ENCODE results near the gene CNTD1.

CNTD1 gene

GRCh38 chr17:42779936-42780850 is 18.5 kb upstream of the CNTD1 start, which contains the start of gene WNK4:
WNK4 (plus strand) TSS chr17:42780610; CDS start chr17:42780699, 89 bp downstream.
- no peak for DNase-seq

- DNase-seq = no peak
Observed at GRCh38 chr17:42780851-42781638, 17.6 kb upstream of the CNTD1 start.

DNA sequence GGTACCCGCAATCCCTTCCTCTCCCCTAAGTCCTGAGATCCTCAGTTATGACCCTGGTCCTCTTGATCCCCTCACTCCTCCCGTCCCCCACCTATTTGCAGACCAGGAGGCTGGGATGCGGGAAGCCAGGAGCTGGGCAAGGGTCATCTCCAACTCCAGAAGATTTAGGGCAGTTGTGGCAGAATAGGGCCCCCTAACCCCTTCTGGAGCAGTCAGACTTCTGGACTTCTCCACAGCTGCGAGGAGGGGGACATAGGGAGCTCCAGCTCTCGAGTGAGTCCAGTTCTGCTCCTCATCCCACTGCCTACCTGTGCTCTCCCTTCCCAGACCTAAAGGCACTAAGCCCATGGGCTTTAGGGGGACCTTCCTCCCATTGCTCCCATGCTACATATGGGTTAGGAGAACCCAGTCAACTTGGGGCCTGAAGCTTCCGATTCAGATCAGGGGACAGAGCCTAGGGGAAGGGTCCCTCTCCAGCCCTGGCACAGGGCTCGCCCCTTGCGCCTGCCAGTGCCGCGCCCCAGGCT is 17.0 kb upstream of the CNTD1 start:
- DNase-seq = no peak

DNA sequence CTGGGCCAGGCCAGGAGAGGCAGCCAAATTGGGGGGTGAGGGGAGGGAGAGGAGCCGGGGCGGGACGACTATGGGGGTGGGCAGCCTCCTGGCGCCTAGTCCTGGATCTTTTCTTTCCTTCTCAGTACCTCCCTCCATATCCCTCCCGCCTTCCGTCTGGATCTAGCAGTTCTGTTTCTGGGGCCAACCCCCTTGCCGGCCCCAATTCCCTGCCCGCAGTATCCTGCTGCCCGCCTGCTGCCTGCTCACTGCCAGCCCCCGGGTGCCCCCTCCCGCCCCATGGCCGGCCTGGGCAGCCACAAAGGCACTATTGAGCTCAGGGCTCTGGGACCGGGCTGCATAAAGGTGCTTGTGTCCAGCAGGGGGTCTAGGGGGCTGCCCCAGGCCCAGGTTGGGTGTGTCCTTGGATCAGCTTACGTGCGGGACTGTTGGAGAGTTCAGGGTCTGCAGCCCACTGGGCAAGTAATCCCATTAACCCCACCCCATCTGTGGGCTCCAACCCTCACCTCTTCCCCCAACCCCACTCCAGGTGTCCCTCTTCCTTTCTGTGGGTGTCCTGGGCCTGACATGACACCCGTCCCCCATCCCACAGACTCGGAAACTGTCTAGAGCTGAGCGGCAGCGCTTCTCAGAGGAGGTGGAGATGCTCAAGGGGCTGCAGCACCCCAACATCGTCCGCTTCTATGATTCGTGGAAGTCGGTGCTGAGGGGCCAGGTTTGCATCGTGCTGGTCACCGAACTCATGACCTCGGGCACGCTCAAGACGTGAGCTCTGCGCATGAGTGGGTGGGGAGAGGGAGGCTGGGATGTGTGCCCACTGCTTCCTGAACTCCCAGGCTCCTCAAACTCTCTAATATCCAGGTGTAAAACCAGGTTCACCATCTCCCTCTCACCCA is 16.2 kb upstream of the CNTD1 start:
- DNase-seq = no peak

- DNase-seq = no peak
Observed at GRCh38 chr17:42783062-42783790, 15.4 kb upstream of the CNTD1 start.

DNA sequence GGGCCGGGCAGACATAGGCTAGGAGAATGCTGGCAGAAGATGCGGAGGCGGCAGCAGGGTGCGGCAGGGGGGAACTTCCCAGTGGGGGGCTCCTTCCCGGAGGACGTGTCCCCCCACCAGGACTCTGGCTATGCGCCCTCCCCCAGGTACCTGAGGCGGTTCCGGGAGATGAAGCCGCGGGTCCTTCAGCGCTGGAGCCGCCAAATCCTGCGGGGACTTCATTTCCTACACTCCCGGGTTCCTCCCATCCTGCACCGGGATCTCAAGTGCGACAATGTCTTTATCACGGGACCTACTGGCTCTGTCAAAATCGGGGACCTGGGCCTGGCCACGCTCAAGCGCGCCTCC is 14.9 kb upstream of the CNTD1 start:
- DNase-seq = no peak

- DNase-seq = no peak
Observed at GRCh38 chr17:42784409-42784808, 14.3 kb upstream of the CNTD1 start.

DNA sequence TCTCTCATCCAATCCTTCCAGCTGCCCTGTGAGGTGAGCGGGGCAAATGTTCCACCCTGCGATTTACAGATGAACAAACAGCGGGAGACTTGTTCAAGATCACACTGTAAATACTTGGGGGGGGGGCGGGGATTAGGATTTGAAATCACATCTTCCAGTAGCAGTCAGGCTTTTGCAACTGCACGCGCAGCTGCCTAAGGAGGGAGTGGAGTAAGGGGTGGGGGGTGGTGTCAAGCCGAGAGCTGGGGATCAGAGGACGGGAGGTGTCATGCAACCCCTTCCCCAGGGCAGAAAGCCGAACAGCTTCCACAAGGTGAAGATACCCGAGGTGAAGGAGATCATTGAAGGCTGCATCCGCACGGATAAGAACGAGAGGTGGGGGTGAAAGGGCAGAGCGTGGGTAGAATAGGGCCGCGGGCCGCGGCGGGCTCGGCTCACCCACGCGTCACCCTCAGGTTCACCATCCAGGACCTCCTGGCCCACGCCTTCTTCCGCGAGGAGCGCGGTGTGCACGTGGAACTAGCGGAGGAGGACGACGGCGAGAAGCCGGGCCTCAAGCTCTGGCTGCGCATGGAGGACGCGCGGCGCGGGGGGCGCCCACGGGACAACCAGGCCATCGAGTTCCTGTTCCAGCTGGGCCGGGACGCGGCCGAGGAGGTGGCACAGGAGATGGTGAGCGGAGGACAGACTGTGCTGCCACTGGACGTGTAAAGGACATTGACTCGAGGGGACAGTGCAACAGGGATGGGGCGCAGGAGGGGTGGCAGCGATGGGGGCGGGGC is 13.7 kb upstream of the CNTD1 start:
- no peak for DNase-seq

DNA sequence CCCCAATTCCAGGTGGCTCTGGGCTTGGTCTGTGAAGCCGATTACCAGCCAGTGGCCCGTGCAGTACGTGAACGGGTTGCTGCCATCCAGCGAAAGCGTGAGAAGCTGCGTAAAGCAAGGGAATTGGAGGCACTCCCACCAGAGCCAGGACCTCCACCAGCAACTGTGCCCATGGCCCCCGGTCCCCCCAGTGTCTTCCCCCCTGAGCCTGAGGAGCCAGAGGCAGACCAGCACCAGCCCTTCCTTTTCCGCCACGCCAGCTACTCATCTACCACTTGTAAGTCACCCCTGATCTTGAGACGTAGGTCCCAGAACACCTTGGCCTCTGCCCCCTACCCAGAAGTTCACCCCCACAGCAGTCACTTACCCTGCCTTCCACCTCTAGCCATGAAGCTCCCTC is 11.4 kb upstream of the CNTD1 start:
- DNase-seq = no peak

DNA sequence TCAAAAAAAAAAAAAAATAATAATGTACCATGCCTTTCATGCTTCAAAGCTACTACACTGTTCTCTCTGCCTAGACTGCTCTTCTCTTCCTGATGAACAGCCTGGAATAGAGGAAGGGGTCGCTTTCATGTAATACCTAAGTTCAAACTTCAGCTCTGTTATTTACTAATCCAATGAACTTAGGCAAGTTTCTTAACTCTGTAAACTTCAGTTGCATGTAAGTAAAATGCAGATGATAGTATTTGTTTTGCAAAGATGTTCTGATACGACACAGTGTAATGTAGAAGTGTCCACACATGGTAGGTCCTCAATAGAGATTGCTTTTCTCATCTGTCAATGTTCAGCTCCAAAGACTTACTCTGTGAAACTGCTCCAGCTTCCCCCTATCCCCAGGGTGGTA is 6.7 kb upstream of the CNTD1 start:
- DNase-seq = no peak

- DNase-seq = no peak
Observed at GRCh38 chr17:42792545-42792944, 6.1 kb upstream of the CNTD1 start.

- DNase-seq = no peak
Observed at GRCh38 chr17:42795061-42795460, 3.6 kb upstream of the CNTD1 start.

DNA sequence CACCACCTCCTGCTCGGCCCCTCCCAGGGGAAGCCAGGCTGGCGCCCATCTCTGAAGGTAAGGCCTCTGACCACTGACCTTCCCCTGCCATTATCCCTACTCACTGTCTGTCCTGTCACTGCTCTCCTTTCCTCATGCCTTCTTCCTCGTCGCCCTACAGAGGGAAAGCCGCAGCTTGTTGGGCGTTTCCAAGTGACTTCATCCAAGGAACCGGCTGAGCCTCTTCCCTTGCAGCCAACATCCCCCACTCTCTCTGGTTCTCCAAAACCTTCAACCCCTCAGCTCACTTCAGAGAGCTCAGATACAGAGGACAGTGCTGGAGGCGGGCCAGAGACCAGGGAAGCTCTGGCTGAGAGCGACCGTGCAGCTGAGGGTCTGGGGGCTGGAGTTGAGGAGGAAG is 3.2 kb upstream of the CNTD1 start:
- DNase-seq = no peak

DNA sequence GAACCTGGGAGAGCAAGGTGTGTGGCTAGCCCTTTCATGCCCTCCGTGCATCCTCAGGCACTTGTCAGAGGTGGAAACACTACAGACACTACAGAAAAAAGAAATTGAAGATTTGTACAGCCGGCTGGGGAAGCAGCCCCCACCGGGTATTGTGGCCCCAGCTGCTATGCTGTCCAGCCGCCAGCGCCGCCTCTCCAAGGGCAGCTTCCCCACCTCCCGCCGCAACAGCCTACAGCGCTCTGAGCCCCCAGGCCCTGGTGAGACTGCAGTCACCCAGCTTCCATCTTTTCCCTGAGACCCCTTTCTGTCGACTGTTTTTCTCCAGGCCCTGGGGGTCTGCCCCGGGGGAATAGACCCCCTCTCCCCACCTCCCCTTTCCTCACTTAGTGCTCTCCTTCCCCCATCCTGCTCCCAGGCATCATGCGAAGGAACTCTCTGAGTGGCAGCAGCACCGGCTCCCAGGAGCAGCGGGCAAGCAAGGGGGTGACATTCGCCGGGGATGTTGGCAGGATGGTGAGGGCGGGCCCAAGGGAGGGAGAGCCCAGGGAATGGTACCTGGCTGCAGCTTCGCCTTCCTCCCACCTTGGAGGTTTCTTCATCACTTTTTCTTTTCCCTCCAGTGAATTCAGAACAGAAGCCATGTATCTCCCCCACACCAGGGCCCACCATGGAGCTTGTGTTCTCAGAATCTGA is 2.4 kb upstream of the CNTD1 start:
- DNase-seq = no peak

GRCh38 chr17:42797067-42798007 is 1.3 kb upstream of the CNTD1 start:
- DNase-seq = no peak

DNA sequence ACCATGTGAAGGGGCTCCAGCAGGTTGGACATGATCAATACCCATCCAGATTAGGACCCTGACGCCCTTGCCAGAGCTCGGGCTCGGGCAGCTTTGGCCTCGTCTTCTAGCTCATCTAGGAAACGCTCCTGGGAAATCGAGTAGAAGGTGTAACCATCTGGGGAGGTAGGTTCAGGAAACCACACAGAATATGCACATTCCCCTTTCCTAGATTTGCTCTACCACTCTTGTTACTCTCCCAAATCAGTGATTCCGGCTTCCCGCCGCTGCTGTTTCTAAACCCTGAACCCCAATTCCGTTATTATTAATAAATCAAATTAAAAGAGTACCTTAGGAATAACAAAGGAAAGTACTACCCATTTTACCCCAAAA is 664 bp upstream of the CNTD1 start:
- DNase-seq = no peak

DNA sequence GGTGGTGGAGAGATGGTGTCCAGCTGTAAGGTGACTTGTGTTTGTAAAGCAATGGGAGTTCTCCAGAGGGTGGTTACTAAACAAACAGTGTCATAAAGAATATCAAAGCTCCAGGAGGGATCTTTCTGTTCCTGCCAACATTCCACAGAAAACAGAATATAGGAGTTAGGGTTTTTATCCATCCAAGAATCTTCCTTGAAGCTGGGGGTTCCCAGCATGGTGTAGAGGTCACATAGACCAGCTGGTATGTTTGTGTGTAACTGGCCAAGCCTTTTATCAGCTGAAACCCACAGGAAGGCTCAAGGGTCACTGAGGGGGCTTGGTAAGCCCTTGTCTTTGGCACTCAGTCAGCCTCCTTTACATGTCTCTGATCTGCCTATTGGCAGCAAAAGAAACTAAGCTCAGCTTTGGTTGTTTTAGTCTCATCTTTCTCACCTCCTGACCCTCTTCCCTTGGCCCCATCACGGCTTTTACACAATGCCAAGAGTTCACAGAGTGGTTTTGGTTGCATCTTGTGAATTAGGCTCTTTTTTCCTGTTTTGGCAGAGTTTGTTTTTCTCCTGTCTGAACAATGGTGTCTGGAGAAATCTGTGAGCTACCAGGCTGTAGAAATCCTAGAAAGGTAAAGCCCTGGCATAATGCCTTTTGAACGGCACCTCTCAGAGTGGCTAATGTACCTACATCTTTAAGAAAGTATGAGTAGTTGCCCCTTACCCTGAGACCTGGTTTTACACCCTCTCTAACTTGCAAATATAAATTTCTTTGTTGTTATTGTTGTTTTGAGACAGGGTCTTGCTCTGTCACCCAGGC is 4.6 kb downstream of the CNTD1 start:
- no peak for DNase-seq

DNA sequence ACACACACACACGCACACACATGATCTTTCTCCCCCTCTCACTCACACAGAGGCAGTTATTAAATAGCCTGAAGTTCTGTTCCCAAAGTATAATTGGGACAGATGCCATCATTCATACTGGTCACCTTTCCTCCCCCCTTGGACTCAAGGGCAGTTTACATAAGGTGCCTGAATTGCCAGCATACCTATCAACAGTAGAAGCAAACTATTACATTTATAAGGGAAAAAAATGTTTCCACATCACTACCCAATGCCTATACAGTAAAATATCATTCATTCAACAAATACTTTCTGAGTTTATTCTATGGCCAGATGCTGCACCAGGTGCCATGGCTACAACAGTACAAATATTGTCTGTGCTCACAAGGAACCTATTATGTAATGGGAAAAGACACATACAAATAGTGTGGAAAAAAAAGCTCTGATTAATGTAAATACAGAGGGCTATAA is 6.3 kb downstream of the CNTD1 start:
- DNase-seq = no peak

DNA sequence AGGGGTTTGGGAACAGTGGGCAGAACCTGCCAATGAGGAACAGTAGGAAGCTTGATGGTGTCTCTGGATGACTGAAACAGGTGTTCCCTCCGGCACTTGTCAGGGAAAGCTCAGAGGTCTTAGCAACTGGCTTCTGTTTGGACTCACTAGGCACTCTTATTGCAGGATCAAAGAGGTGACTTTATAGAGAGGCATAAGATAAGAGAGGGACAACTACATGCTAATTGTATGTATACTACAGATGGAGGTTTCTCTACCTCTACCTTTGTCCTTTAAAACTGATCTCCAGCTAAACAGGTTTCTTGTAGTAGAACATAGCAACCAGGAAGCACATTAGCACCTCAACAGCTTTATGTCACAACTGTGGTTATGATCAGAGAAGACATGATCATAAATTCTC is 7.6 kb downstream of the CNTD1 start:
- DNase-seq = no peak

Data from stimulated activated CD4-positive, alpha-beta T cell treated with anti-CD3 and anti-CD28 coated beads, Interleukin-4, amount 100 ng/mL, for 1 hour (primary cell).